ENCODE results near the gene TRABD2B. TPM values are rescaled to one million over a fixed set of nuclear protein-coding genes. Genes with fewer than 3 reads are reported as not detected.

The TRABD2B gene
- total RNA-seq, 1 experiment from 2014 or later: not detected

DNA sequence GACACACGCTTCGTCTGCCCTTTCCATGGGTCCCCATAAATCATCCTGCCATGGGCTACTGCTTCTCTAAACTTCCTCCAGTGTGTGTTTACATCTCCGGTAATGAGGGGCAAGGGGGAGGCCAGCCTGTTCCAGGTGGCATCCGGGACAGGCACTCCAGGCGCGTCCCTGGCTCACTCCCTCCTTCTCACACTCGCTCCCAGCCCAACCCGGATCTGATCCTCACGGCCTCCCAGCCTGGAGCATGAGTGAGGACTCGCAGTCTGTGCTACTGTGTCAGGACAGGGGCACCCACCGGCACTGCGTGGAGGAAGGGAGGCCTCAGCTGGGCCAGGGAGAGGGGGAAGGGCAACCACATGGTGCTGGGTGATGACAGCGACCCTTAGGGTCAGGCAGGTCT lies 225.4 kb downstream of the TRABD2B start:
- H3K27me3 ChIP-seq (replicated peaks; ENCODE audit: insufficient read depth, low read depth, low read length, poor library complexity): no peaks in the 10 kb centered on the region
- H3K9me3 ChIP-seq (ENCODE audit: low read depth, low read length, poor library complexity, severe bottlenecking): no peaks in the 10 kb centered on the region
- H3K27ac ChIP-seq (ENCODE audit: low read depth, low read length, poor library complexity, severe bottlenecking): no peak overlapping the region
- H3K4me3 ChIP-seq (ENCODE audit: low read depth, low read length, poor library complexity, severe bottlenecking): no peak overlapping the region
- BruUV-seq (replicated peaks): no TSS peak
- intact Hi-C loops (cut with micrococcal nuclease; ENCODE audit: unreplicated experiment): no loop called here
- CTCF ChIA-PET: no interaction called here
- TF ChIP-seq EZH2 (IDR thresholded peaks at IDR 0.05; ENCODE audit: borderline replicate concordance, low read depth, low read length, poor library complexity, severe bottlenecking): no peak
- TF ChIP-seq, protein P1, sequence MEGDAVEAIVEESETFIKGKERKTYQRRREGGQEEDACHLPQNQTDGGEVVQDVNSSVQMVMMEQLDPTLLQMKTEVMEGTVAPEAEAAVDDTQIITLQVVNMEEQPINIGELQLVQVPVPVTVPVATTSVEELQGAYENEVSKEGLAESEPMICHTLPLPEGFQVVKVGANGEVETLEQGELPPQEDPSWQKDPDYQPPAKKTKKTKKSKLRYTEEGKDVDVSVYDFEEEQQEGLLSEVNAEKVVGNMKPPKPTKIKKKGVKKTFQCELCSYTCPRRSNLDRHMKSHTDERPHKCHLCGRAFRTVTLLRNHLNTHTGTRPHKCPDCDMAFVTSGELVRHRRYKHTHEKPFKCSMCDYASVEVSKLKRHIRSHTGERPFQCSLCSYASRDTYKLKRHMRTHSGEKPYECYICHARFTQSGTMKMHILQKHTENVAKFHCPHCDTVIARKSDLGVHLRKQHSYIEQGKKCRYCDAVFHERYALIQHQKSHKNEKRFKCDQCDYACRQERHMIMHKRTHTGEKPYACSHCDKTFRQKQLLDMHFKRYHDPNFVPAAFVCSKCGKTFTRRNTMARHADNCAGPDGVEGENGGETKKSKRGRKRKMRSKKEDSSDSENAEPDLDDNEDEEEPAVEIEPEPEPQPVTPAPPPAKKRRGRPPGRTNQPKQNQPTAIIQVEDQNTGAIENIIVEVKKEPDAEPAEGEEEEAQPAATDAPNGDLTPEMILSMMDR (conservative IDR thresholded peaks at IDR 0.05; ENCODE audit: low read depth, low read length): no peak
- POLR2A ChIA-PET (ENCODE audit: low non-redundant PET): no interaction called here
- no peaks in the 10 kb centered on the region for H3K4me1 ChIP-seq (ENCODE audit: insufficient read depth, low read length, poor library complexity, severe bottlenecking)
- no peaks in the 10 kb centered on the region for H3K36me3 ChIP-seq (ENCODE audit: insufficient read depth, low read length, poor library complexity, severe bottlenecking)
- no peak for DNase-seq (ENCODE audit: low spot score)

DNA sequence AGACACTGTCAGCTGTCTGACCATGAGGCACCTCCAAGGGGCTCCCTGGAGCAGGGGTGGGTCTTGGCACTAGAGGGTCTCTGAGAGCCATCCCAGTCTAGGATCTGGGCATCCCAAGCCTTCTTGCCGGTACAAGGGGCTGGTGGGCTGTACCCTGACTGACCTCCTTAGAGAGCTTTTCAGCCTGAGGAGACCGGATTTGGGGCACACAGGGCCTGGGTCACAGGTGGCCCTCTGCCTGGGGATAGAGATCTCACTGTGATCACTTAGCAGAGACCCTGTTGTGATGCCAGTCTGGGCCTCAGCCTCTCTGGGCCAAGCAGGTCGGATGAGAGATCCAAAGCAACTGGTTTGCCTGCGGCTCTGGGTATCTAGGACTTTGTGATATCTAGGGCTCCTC lies 227.2 kb downstream of the TRABD2B start:
- CTCF ChIA-PET: no interaction called here
- Histone ChIP-seq H3K27me3 (replicated peaks; ENCODE audit: insufficient read depth, low read depth, low read length, poor library complexity) (no peaks in the 10 kb centered on the region), H3K27ac (ENCODE audit: low read depth, low read length, poor library complexity, severe bottlenecking) (no peak overlapping the region), H3K36me3 (ENCODE audit: insufficient read depth, low read length, poor library complexity, severe bottlenecking) (no peaks in the 10 kb centered on the region), H3K4me3 (ENCODE audit: low read depth, low read length, poor library complexity, severe bottlenecking) (no peak overlapping the region), H3K9me3 (ENCODE audit: low read depth, low read length, poor library complexity, severe bottlenecking) (no peaks in the 10 kb centered on the region), H3K4me1 (ENCODE audit: insufficient read depth, low read length, poor library complexity, severe bottlenecking) (no peaks in the 10 kb centered on the region)
- POLR2A ChIA-PET (ENCODE audit: low non-redundant PET): no interaction called here
- TF ChIP-seq, protein P1 (conservative IDR thresholded peaks at IDR 0.05; ENCODE audit: low read depth, low read length): no peak
- no peak for TF ChIP-seq EZH2 (IDR thresholded peaks at IDR 0.05; ENCODE audit: borderline replicate concordance, low read depth, low read length, poor library complexity, severe bottlenecking)
- intact Hi-C loops (cut with micrococcal nuclease; ENCODE audit: unreplicated experiment): no loop called here
- no peak for DNase-seq (ENCODE audit: low spot score)
- BruUV-seq (replicated peaks): no TSS peak

- no peak for DNase-seq (ENCODE audit: low spot score)
- Histone ChIP-seq H3K27me3 (replicated peaks; ENCODE audit: insufficient read depth, low read depth, low read length, poor library complexity) (no peaks in the 10 kb centered on the region), H3K36me3 (ENCODE audit: insufficient read depth, low read length, poor library complexity, severe bottlenecking) (no peaks in the 10 kb centered on the region), H3K9me3 (ENCODE audit: low read depth, low read length, poor library complexity, severe bottlenecking) (no peaks in the 10 kb centered on the region), H3K4me3 (ENCODE audit: low read depth, low read length, poor library complexity, severe bottlenecking) (no peak overlapping the region), H3K27ac (ENCODE audit: low read depth, low read length, poor library complexity, severe bottlenecking) (no peak overlapping the region), H3K4me1 (ENCODE audit: insufficient read depth, low read length, poor library complexity, severe bottlenecking) (no peaks in the 10 kb centered on the region)
- TF ChIP-seq, protein P1 (conservative IDR thresholded peaks at IDR 0.05; ENCODE audit: low read depth, low read length): no peak
- no peak for TF ChIP-seq EZH2 (IDR thresholded peaks at IDR 0.05; ENCODE audit: borderline replicate concordance, low read depth, low read length, poor library complexity, severe bottlenecking)
- CTCF ChIA-PET: no interaction called here
- no TSS peak for BruUV-seq (replicated peaks)
- POLR2A ChIA-PET (ENCODE audit: low non-redundant PET): no interaction called here
- intact Hi-C loops (cut with micrococcal nuclease; ENCODE audit: unreplicated experiment): no loop called here
Observed at GRCh38 chr1:47769295-47769694, 227.9 kb downstream of the TRABD2B start.

All from A673 (cell line).